Keratinocyte (primary cell): Measurements from ENCODE around the gene NSUN4. TPM values are rescaled to one million over a fixed set of nuclear protein-coding genes. Genes with fewer than 3 reads are reported as not detected.
"Not testable (repeated sequence)": the region's sequence is repeated elsewhere in the genome, so short reads cannot be mapped to it uniquely, and the experiment has no call there.

Experiments used
- DNase-seq: peaks from one replicate; pipeline ENCODE4 v3.0.0-alpha.2; 2011; ENCODE audit warnings: low read depth, missing footprints, low spot score
- FAIRE-seq: peaks from 2 replicates; lab custom pipeline; 2011; peaks lifted over from hg19 to GRCh38; lab: Jason Lieb, UNC
- H2AFZ ChIP-seq: 2 replicates; pipeline ENCODE4 v1.6.0; 2012; ENCODE audit warnings: low read length, control low read depth, inconsistent platforms; ENCODE audit not compliant: control insufficient read depth
- H3K27ac ChIP-seq: 2 replicates; pipeline ENCODE4 v1.5.1; 2011; ENCODE audit warnings: low read length; ENCODE audit not compliant: control insufficient read depth, insufficient read depth
- H3K27me3 ChIP-seq: 3 replicates; pipeline ENCODE4 v1.6.0; 2011; ENCODE audit warnings: low read length; ENCODE audit not compliant: control insufficient read depth, insufficient read depth; ENCODE audit errors: extremely low read depth
- H3K36me3 ChIP-seq, 2 experiments: 2 replicates in 1 of 2; 3 replicates in 1 of 2; pipeline ENCODE4 v1.5.1; 2011; ENCODE audit warnings: low read length in 2 of 2, mild to moderate bottlenecking in 1 of 2; ENCODE audit not compliant: control insufficient read depth in 2 of 2, insufficient read depth in 2 of 2; ENCODE audit errors: extremely low read depth in 1 of 2
- H3K4me1 ChIP-seq: 3 replicates; pipeline ENCODE4 v1.5.1; 2011; ENCODE audit warnings: low read length; ENCODE audit not compliant: control insufficient read depth, insufficient read depth; ENCODE audit errors: extremely low read depth
- H3K4me2 ChIP-seq: 3 replicates; pipeline ENCODE4 v1.6.0; 2011; ENCODE audit warnings: low read depth, low read length; ENCODE audit not compliant: control insufficient read depth, insufficient read depth; ENCODE audit errors: extremely low read depth
- H3K4me3 ChIP-seq, 3 experiments: fragments of 200-600 bp in 1 of 3; sonication (generic) in 1 of 3; 2 replicates in 2 of 3; 3 replicates in 1 of 3; pipeline ENCODE4 v1.5.1; 2011 to 2016; ENCODE audit warnings: low read length in 3 of 3, mild to moderate bottlenecking in 3 of 3, control low read depth in 2 of 3, inconsistent platforms in 1 of 3, low read depth in 1 of 3, mixed read lengths in 1 of 3, mixed run types in 1 of 3, moderate library complexity in 1 of 3; ENCODE audit not compliant: control insufficient read depth in 2 of 3, insufficient read depth in 2 of 3; ENCODE audit errors: extremely low read depth in 1 of 3
- H3K79me2 ChIP-seq: 2 replicates; pipeline ENCODE4 v1.6.0; 2012; ENCODE audit warnings: low read length; ENCODE audit not compliant: control insufficient read depth, insufficient read depth
- H3K9ac ChIP-seq: 3 replicates; pipeline ENCODE4 v1.6.0; 2011; ENCODE audit warnings: low read length; ENCODE audit not compliant: control insufficient read depth, insufficient read depth; ENCODE audit errors: extremely low read depth
- H3K9me1 ChIP-seq: 3 replicates; pipeline ENCODE4 v1.6.0; 2011; ENCODE audit warnings: low read length; ENCODE audit not compliant: control insufficient read depth, insufficient read depth; ENCODE audit errors: extremely low read depth
- H3K9me3 ChIP-seq: 2 replicates; pipeline ENCODE4 v1.5.1; 2012; ENCODE audit warnings: low read depth, low read length; ENCODE audit not compliant: control insufficient read depth
- H4K20me1 ChIP-seq: 3 replicates; pipeline ENCODE4 v1.6.0; 2011; ENCODE audit warnings: low read length; ENCODE audit not compliant: control insufficient read depth, insufficient read depth; ENCODE audit errors: extremely low read depth
- EZH2 ChIP-seq: IDR thresholded peaks from one replicate; pipeline ENCODE4 v1.6.1; 2012; ENCODE audit warnings: inconsistent platforms, mild to moderate bottlenecking, low read length, moderate library complexity
- dilution Hi-C: fragments of 300-500 bp; cut with MboI; formaldehyde crosslinking; loops from one replicate; pipeline ENCODE4 v1.7.0; 2020; ENCODE audit warnings: low sequenced_read_pairs; ENCODE audit not compliant: extremely low pct_ligation_motif_present
- polyA plus RNA-seq, 5 experiments: library from polyadenylated mRNA; depleted of rRNA in 3 of 5; stranded (reverse) in 3 of 5; stranded (forward) in 1 of 5; unstranded in 1 of 5; fragments of >200 nt; gene quantifications; 1 replicate in 1 of 5; 2 replicates in 3 of 5; 3 replicates in 1 of 5; pipeline versions ENCODE4 v1.2.1 to v1.2.3, GENCODE V29; 2011 to 2012; ENCODE audit warnings: missing spikeins in 2 of 5, low read depth in 1 of 5, low replicate concordance in 1 of 5
- TF ChIP-seq, protein P1 (sequence below), 3 experiments: IDR thresholded peaks in 1 of 3; conservative IDR thresholded peaks in 1 of 3; optimal IDR thresholded peaks in 1 of 3; 2 replicates in 2 of 3; 3 replicates in 1 of 3; pipeline versions ENCODE3 to v1.5.1; 2011; ENCODE audit warnings: low read length in 3 of 3, mild to moderate bottlenecking in 3 of 3, moderate library complexity in 2 of 3, control low read depth in 1 of 3, inconsistent platforms in 1 of 3; ENCODE audit not compliant: insufficient read depth in 2 of 3; ENCODE audit errors: extremely low read depth in 1 of 3

The NSUN4 gene
- polyA plus RNA-seq, 1 donor (not counting 4 experiments of a cell fraction or from before 2014, with no cell fraction given) = 26.3 TPM

- H3K27ac ChIP-seq = no peak overlapping the region
- no peaks in the 10 kb centered on the region for H3K9me3 ChIP-seq
- H3K79me2 ChIP-seq = no peaks in the 10 kb centered on the region
- FAIRE-seq = no peak
- H4K20me1 ChIP-seq = no peaks in the 10 kb centered on the region
- dilution Hi-C loops = no loop called here
- no peaks in the 10 kb centered on the region for H3K9me1 ChIP-seq
- H3K36me3 ChIP-seq = peaks cover 19 to 27% of the 10 kb centered on the region in 2 experiments
- TF ChIP-seq EZH2 = no peak
- TF ChIP-seq, protein P1, sequence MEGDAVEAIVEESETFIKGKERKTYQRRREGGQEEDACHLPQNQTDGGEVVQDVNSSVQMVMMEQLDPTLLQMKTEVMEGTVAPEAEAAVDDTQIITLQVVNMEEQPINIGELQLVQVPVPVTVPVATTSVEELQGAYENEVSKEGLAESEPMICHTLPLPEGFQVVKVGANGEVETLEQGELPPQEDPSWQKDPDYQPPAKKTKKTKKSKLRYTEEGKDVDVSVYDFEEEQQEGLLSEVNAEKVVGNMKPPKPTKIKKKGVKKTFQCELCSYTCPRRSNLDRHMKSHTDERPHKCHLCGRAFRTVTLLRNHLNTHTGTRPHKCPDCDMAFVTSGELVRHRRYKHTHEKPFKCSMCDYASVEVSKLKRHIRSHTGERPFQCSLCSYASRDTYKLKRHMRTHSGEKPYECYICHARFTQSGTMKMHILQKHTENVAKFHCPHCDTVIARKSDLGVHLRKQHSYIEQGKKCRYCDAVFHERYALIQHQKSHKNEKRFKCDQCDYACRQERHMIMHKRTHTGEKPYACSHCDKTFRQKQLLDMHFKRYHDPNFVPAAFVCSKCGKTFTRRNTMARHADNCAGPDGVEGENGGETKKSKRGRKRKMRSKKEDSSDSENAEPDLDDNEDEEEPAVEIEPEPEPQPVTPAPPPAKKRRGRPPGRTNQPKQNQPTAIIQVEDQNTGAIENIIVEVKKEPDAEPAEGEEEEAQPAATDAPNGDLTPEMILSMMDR (optimal IDR thresholded peaks at IDR 0.05 in 1 of 3, IDR thresholded peaks at IDR 0.05 in 1 of 3, conservative IDR thresholded peaks at IDR 0.05 in 1 of 3; ENCODE audit: extremely low read depth in 1 of 3, insufficient read depth in 2 of 3, low read length in 3 of 3) = no peak
- no peak overlapping the region for H2AFZ ChIP-seq
- no peaks in the 10 kb centered on the region for H3K4me1 ChIP-seq
- no peak overlapping the region for H3K9ac ChIP-seq
- H3K4me2 ChIP-seq = no peak overlapping the region
- no peak overlapping the region for H3K4me3 ChIP-seq
- no peak for DNase-seq
- H3K27me3 ChIP-seq = no peaks in the 10 kb centered on the region
These were observed 24.0 kb downstream of the NSUN4 start for GRCh38 chr1:46364612-46365011.

DNA sequence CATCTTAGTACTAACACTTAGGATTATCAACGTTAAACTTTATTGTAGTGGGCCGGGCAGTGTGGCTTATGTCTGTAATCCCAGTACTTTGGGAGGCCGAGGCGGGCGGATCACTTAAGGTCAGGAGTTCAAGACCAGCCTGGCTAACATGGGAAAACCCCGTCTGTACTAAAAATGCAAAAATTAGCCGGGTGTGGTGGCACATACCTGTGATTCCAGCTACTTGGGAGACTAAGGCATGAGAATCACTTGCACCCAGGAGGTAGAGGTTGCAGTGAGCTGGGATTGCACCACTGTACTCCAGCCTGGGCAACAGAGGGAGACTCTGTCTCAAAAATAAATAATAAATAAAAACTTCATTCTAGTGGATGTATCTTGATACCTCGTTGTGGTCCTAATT is 25.2 kb downstream of the NSUN4 start:
- H3K9ac ChIP-seq, FAIRE-seq, H3K4me2 ChIP-seq, H3K27me3 ChIP-seq, H3K9me3 ChIP-seq, DNase-seq, H3K9me1 ChIP-seq, H4K20me1 ChIP-seq, H3K4me3 ChIP-seq, H3K79me2 ChIP-seq, H2AFZ ChIP-seq, H3K27ac ChIP-seq, dilution Hi-C loops: not testable (repeated sequence)
- Histone ChIP-seq H3K36me3 (peaks cover 19 to 24% of the 10 kb centered on the region in 2 experiments), H3K4me1 (peaks cover 10% of the 10 kb centered on the region)

DNA sequence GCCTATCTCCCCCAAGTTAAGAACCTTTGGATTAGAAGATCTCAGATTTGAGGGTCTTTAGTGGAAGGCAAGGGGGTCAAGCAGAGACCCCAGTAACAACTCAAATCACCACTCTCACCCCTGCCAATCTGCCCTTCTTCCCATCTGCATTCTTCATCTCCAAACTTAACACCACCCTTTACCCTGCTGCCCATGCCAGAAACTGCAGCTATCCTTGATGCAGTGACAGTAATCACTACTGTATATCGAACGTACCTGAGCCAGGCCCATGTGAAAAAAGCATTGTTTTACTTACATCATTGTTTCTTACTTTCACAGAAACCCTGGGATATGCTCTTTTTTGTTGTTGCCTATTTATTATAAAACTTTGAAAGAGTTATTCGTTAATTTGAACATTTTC is 26.5 kb downstream of the NSUN4 start:
- Histone ChIP-seq H3K9me1 (no peaks in the 10 kb centered on the region), H3K9me3 (no peaks in the 10 kb centered on the region), H4K20me1 (no peaks in the 10 kb centered on the region), H3K4me2 (no peak overlapping the region), H2AFZ (no peak overlapping the region), H3K27me3 (no peaks in the 10 kb centered on the region), H3K4me3 (no peak overlapping the region), H3K4me1 (peaks cover 12% of the 10 kb centered on the region), H3K36me3 (peaks cover 9 to 13% of the 10 kb centered on the region in 2 experiments), H3K79me2 (no peaks in the 10 kb centered on the region), H3K9ac (no peak overlapping the region), H3K27ac (no peak overlapping the region)
- no peak for DNase-seq
- dilution Hi-C loops = no loop called here
- TF ChIP-seq EZH2 = no peak
- TF ChIP-seq, protein P1 (optimal IDR thresholded peaks at IDR 0.05 in 1 of 3, IDR thresholded peaks at IDR 0.05 in 1 of 3, conservative IDR thresholded peaks at IDR 0.05 in 1 of 3; ENCODE audit: extremely low read depth in 1 of 3, insufficient read depth in 2 of 3, low read length in 3 of 3) = no peak
- FAIRE-seq = no peak

DNA sequence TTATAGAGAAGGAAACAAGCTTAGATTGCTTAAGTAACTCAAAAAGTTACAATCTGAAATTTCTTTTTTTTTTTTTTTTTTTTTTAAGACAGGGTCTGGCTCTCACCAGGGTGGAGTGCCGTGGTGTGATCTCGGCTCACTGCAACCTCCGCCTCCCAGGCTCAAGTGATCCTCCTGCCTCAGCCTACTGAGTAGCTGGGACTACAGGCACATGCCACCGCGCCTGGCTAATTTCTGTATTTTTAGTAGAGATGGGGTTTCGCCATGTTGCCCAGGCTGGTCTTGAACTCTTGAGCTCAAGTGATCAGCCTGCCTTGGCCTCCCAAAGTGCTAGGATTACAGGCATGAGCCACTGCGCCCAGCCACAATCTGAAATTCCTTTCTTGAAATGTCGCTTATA is 27.1 kb downstream of the NSUN4 start:
- H3K9me3 ChIP-seq, H3K27ac ChIP-seq, H3K27me3 ChIP-seq, H3K9me1 ChIP-seq, H3K4me2 ChIP-seq, H4K20me1 ChIP-seq, DNase-seq, H3K79me2 ChIP-seq, dilution Hi-C loops, H2AFZ ChIP-seq, H3K4me3 ChIP-seq, H3K9ac ChIP-seq, H3K36me3 ChIP-seq, FAIRE-seq: not testable (repeated sequence)
- H3K4me1 ChIP-seq = peaks cover 12% of the 10 kb centered on the region
